H9 (cell line): ENCODE measurements around the gene SPATA1. TPM values are rescaled to one million over a fixed set of nuclear protein-coding genes. Genes with fewer than 3 reads are reported as not detected.

Experiments used
- DNase-seq: peaks from one replicate; pipeline ENCODE4 v3.0.0-alpha.2; 2017
- H2AFZ ChIP-seq: one replicate; pipeline ENCODE4 v1.6.1; 2013; ENCODE audit warnings: mild to moderate bottlenecking, low read length, control low read depth, moderate library complexity
- H2AK5ac ChIP-seq: 2 replicates; pipeline ENCODE4 v1.6.1; 2013; ENCODE audit warnings: low read length, control low read depth, mixed read lengths; ENCODE audit not compliant: insufficient read length
- H2BK120ac ChIP-seq: one replicate; pipeline ENCODE4 v1.6.1; 2013; ENCODE audit warnings: low read depth, mild to moderate bottlenecking, low read length, control low read depth, inconsistent platforms; ENCODE audit not compliant: poor library complexity, severe bottlenecking
- H2BK12ac ChIP-seq: 2 replicates; pipeline ENCODE4 v1.6.1; 2013; ENCODE audit warnings: low read length, control low read depth, mixed read lengths, low read depth; ENCODE audit not compliant: insufficient read length
- H2BK15ac ChIP-seq: 2 replicates; pipeline ENCODE4 v1.6.1; 2013; ENCODE audit warnings: low read depth, low read length, control low read depth
- H2BK20ac ChIP-seq: one replicate; pipeline ENCODE4 v1.6.1; 2013; ENCODE audit warnings: low read depth, mild to moderate bottlenecking, low read length, control low read depth, inconsistent platforms; ENCODE audit not compliant: poor library complexity, severe bottlenecking
- H2BK5ac ChIP-seq: 2 replicates; pipeline ENCODE4 v1.6.1; 2013; ENCODE audit warnings: low read length, control low read depth, mixed read lengths; ENCODE audit not compliant: insufficient read length
- H3K14ac ChIP-seq: 2 replicates; pipeline ENCODE4 v1.6.1; 2013; ENCODE audit warnings: low read length, control low read depth; ENCODE audit not compliant: insufficient read depth
- H3K18ac ChIP-seq: 2 replicates; pipeline ENCODE4 v1.6.1; 2013; ENCODE audit warnings: low read depth, mild to moderate bottlenecking, mixed read lengths, low read length, control low read depth; ENCODE audit not compliant: insufficient read length
- H3K23ac ChIP-seq: 2 replicates; pipeline ENCODE4 v1.6.1; 2013; ENCODE audit warnings: low read length, control low read depth, mixed read lengths, low read depth; ENCODE audit not compliant: insufficient read length
- H3K23me2 ChIP-seq: 2 replicates; pipeline ENCODE4 v1.6.1; 2013; ENCODE audit warnings: low read depth, mild to moderate bottlenecking, mixed read lengths, low read length, control low read depth; ENCODE audit not compliant: insufficient read length, poor library complexity, severe bottlenecking
- H3K27ac ChIP-seq: 2 replicates; pipeline ENCODE4 v1.5.1; 2013; ENCODE audit warnings: low read length, control low read depth, mixed read lengths, low read depth; ENCODE audit not compliant: insufficient read length
- H3K27me3 ChIP-seq: 2 replicates; pipeline ENCODE4 v1.6.1; 2013; ENCODE audit warnings: low read length, control low read depth, inconsistent platforms; ENCODE audit not compliant: insufficient read depth
- H3K4ac ChIP-seq: 2 replicates; pipeline ENCODE4 v1.6.1; 2013; ENCODE audit warnings: low read depth, mild to moderate bottlenecking, control low read depth, inconsistent platforms, low read length, moderate library complexity
- H3K4me1 ChIP-seq: 2 replicates; pipeline ENCODE4 v1.6.1; 2013; ENCODE audit warnings: low read length, control low read depth, inconsistent platforms; ENCODE audit not compliant: insufficient read depth
- H3K4me2 ChIP-seq: 2 replicates; pipeline ENCODE4 v1.6.1; 2013; ENCODE audit warnings: low read length, control low read depth, mixed read lengths; ENCODE audit not compliant: insufficient read length, insufficient read depth
- H3K56ac ChIP-seq: 2 replicates; pipeline ENCODE4 v1.6.1; 2013; ENCODE audit warnings: low read depth, mild to moderate bottlenecking, mixed read lengths, low read length, control low read depth; ENCODE audit not compliant: insufficient read length
- H3K79me1 ChIP-seq: 2 replicates; pipeline ENCODE4 v1.6.1; 2013; ENCODE audit warnings: low read depth, mild to moderate bottlenecking, moderate library complexity, low read length, control low read depth, inconsistent platforms; ENCODE audit not compliant: insufficient read depth, poor library complexity, severe bottlenecking
- H3K79me2 ChIP-seq: 2 replicates; pipeline ENCODE4 v1.6.1; 2013; ENCODE audit warnings: low read length, control low read depth, inconsistent platforms; ENCODE audit not compliant: insufficient read depth
- H3K9ac ChIP-seq: 2 replicates; pipeline ENCODE4 v1.6.1; 2013; ENCODE audit warnings: low read length, control low read depth, mixed read lengths; ENCODE audit not compliant: insufficient read length; ENCODE audit errors: extremely low read depth
- H3K9me3 ChIP-seq: one replicate; pipeline ENCODE4 v1.6.1; 2013; ENCODE audit warnings: low read depth, low read length, inconsistent platforms; ENCODE audit not compliant: control insufficient read depth
- H3T11ph ChIP-seq: one replicate; pipeline ENCODE4 v1.6.1; 2013; ENCODE audit warnings: mild to moderate bottlenecking, low read length, control low read depth, inconsistent platforms
- H4K20me1 ChIP-seq: one replicate; pipeline ENCODE4 v1.6.1; 2013; ENCODE audit not compliant: control insufficient read depth, insufficient read length, insufficient read depth
- H4K5ac ChIP-seq: 2 replicates; pipeline ENCODE4 v1.6.1; 2013; ENCODE audit warnings: low read depth, mild to moderate bottlenecking, mixed read lengths, low read length, control low read depth; ENCODE audit not compliant: insufficient read length
- H4K8ac ChIP-seq: replicated peaks from 2 replicates; pipeline ENCODE4 v1.6.1; 2013; ENCODE audit warnings: low read length, control low read depth, mixed read lengths, low read depth; ENCODE audit not compliant: insufficient read length
- H4K91ac ChIP-seq: 2 replicates; pipeline ENCODE4 v1.6.1; 2013; ENCODE audit warnings: low read depth, mild to moderate bottlenecking, moderate library complexity, mixed read lengths, low read length, control low read depth; ENCODE audit not compliant: insufficient read length
- H3K27ac Mint-ChIP-seq, 3 experiments: 2 replicates in 2 of 3; 3 replicates in 1 of 3; pipeline ENCODE4 v1.8.0; 2020 to 2021; ENCODE audit warnings: mixed read lengths in 3 of 3, mild to moderate bottlenecking in 1 of 3, moderate library complexity in 1 of 3
- H3K27me3 Mint-ChIP-seq: 2 replicates; pipeline ENCODE4 v1.8.0; 2021; ENCODE audit warnings: low read depth, mild to moderate bottlenecking, moderate library complexity, mixed read lengths
- H3K36me3 Mint-ChIP-seq, 3 experiments: 2 replicates in 2 of 3; 3 replicates in 1 of 3; pipeline ENCODE4 v1.8.0; 2020 to 2021; ENCODE audit warnings: low read depth in 3 of 3, mixed read lengths in 3 of 3; ENCODE audit not compliant: insufficient read depth in 1 of 3
- H3K4me1 Mint-ChIP-seq, 2 experiments: 2 replicates each; pipeline ENCODE4 v1.8.0; 2020; ENCODE audit warnings: mixed read lengths in 2 of 2
- H3K4me3 Mint-ChIP-seq, 2 experiments: 2 replicates in 1 of 2; 3 replicates in 1 of 2; pipeline ENCODE4 v1.8.0; 2020 to 2021; ENCODE audit warnings: mild to moderate bottlenecking in 2 of 2, mixed read lengths in 2 of 2, moderate library complexity in 1 of 2
- H3K9me3 Mint-ChIP-seq, 2 experiments: 2 replicates in 1 of 2; 3 replicates in 1 of 2; pipeline ENCODE4 v1.8.0; 2020; ENCODE audit warnings: mild to moderate bottlenecking in 2 of 2, mixed read lengths in 2 of 2, moderate library complexity in 1 of 2
- CTCF ChIP-seq: fragments of 200-600 bp; sonication (generic); conservative IDR thresholded peaks from 3 replicates; pipeline ENCODE4 v1.8.0; 2021; ENCODE audit warnings: antibody characterized with exemption, mild to moderate bottlenecking
- WGBS: extraction: QIAGEN DNeasy Blood & Tissue Kit; methylation state at CpG from one replicate; pipeline ENCODE4 v1.1.7; 2013; ENCODE audit warnings: missing lambda C conversion rate, low lambda C conversion rate, mixed read lengths; ENCODE audit not compliant: insufficient read length; ENCODE audit errors: extremely low coverage; 5-methylcytosine and 5-hydroxymethylcytosine counted together
- total RNA-seq: library from RNA; stranded (reverse); gene quantifications from 2 replicates; pipeline ENCODE4 v1.2.1, GENCODE V29; 2021

The SPATA1 gene
- total RNA-seq, 1 experiment from 2014 or later: not detected

GRCh38 chr1:84611796-84612195, 105.6 kb downstream of the SPATA1 start:
- Histone ChIP-seq H2BK120ac (no peak overlapping the region), H3K9ac (no peak overlapping the region), H3K23me2 (no peaks in the 10 kb centered on the region), H2AK5ac (no peak overlapping the region), H4K20me1 (no peaks in the 10 kb centered on the region), H3K18ac (no peak overlapping the region), H3K56ac (no peak overlapping the region), H2AFZ (no peak overlapping the region), H3K9me3 (peaks cover 15% of the 10 kb centered on the region), H2BK15ac (no peak overlapping the region), H3K27ac (no peak overlapping the region), H3K79me2 (no peaks in the 10 kb centered on the region), H3K23ac (no peak overlapping the region), H3K4me1 (no peaks in the 10 kb centered on the region), H3K4me2 (no peak overlapping the region), H3T11ph (no peak overlapping the region), H3K27me3 (no peaks in the 10 kb centered on the region), H3K79me1 (no peaks in the 10 kb centered on the region), H3K14ac (no peak overlapping the region), H2BK5ac (no peak overlapping the region), H4K91ac (no peak overlapping the region), H4K5ac (no peak overlapping the region), H3K4ac (no peak overlapping the region), H4K8ac (no peak overlapping the region), H2BK12ac (no peak overlapping the region), H2BK20ac (no peak overlapping the region)
- Mint-ChIP-seq H3K36me3 (peaks cover 19 to 32% (median 22%) of the 10 kb centered on the region in 3 experiments), H3K27me3 (peaks cover 2% of the 10 kb centered on the region), H3K27ac (peak overlapping the region in 2 of 3 experiments; percentile 14 to 88; a peak in 5 of 7 replicates), H3K9me3 (peaks cover 34 to 43% of the 10 kb centered on the region in 2 experiments), H3K4me3 (no peak overlapping the region), H3K4me1 (peaks cover 8% of the 10 kb centered on the region in 2 experiments)
- no CpG with 5 or more reads among the region's 3 CpGs for WGBS
- no peak for TF ChIP-seq CTCF
- no peak for DNase-seq
